GM12878 (cell line): ENCODE measurements around the gene CD300LG. TPM values are rescaled to one million over a fixed set of nuclear protein-coding genes. Genes with fewer than 3 reads are reported as not detected.

Experiments used
- ATAC-seq: fragments of 200-7000 bp; cut with Tn5 transposase; 3 replicates; pipeline ENCODE4 v1.9.1; 2020; ENCODE audit warnings: mild to moderate bottlenecking, moderate library complexity
- BruUV-seq: library from RNA; stranded (reverse); fragments of 400-500 nt; replicated peaks from 2 replicates; lab custom pipeline; 2021; lab: Mats Ljungman, UMichigan
- CTCF ChIA-PET: fragments of 300-600 bp; sonication (Branson Sonifier 250); formaldehyde crosslinking; extraction: SDS; loops from one replicate; lab custom pipeline; 2021; ENCODE audit warnings: inconsistent platforms; lab: Yijun Ruan, JAX
- POLR2A ChIA-PET: fragments of 350-600 bp; formaldehyde crosslinking; extraction: SDS; loops from one replicate; lab custom pipeline; 2021; ENCODE audit warnings: inconsistent platforms; lab: Charles Lee
- RAD21 ChIA-PET: fragments of 300-600 bp; sonication (Branson Sonifier 250); formaldehyde crosslinking; loops from one replicate; lab custom pipeline; 2023; ENCODE audit warnings: antibody characterized with exemption; ENCODE audit not compliant: unreplicated experiment; lab: Charles Lee
- SMC1A ChIA-PET: fragments of 300-600 bp; sonication (Branson Sonifier 250); formaldehyde crosslinking; loops from one replicate; lab custom pipeline; 2023; ENCODE audit not compliant: unreplicated experiment, uncharacterized antibody; lab: Charles Lee
- DNase-seq: peaks from one replicate; pipeline ENCODE4 v3.0.0-alpha.2; 2011; ENCODE audit warnings: low read depth, low spot score
- FAIRE-seq: peaks from 3 replicates; lab custom pipeline; 2011; peaks lifted over from hg19 to GRCh38; lab: Jason Lieb, UNC
- H2AFZ ChIP-seq: 2 replicates; pipeline ENCODE4 v1.6.0; 2011; ENCODE audit warnings: low read depth, low read length, control low read depth; ENCODE audit not compliant: control insufficient read depth
- H3K27ac ChIP-seq: 2 replicates; pipeline ENCODE4 v1.5.1; 2011; ENCODE audit warnings: control low read depth; ENCODE audit not compliant: control insufficient read depth, insufficient read depth
- H3K27me3 ChIP-seq, 2 experiments: replicated peaks in 1 of 2; 2 replicates each; pipeline versions ENCODE4 v1.6.0 to v1.6.1; 2011; ENCODE audit warnings: low read length in 1 of 2; ENCODE audit not compliant: control insufficient read depth in 2 of 2, insufficient read depth in 2 of 2
- H3K36me3 ChIP-seq, 2 experiments: 2 replicates each; pipeline ENCODE4 v1.5.1; 2011; ENCODE audit warnings: low read length in 1 of 2; ENCODE audit not compliant: control insufficient read depth in 2 of 2, insufficient read depth in 2 of 2
- H3K4me1 ChIP-seq: 2 replicates; pipeline ENCODE4 v1.6.1; 2011; ENCODE audit warnings: mild to moderate bottlenecking, low read length, moderate library complexity, mixed read lengths; ENCODE audit not compliant: control insufficient read depth, insufficient read depth
- H3K4me2 ChIP-seq: 2 replicates; pipeline ENCODE4 v1.6.0; 2011; ENCODE audit warnings: control low read depth; ENCODE audit not compliant: control insufficient read depth, insufficient read depth
- H3K4me3 ChIP-seq: fragments of 200-600 bp; sonication (generic); 2 replicates; pipeline ENCODE4 v1.5.1; 2016
- H3K79me2 ChIP-seq: 2 replicates; pipeline ENCODE4 v1.6.0; 2011; ENCODE audit warnings: low read length; ENCODE audit not compliant: control insufficient read depth, insufficient read depth
- H3K9ac ChIP-seq: 2 replicates; pipeline ENCODE4 v1.8.0; 2011; ENCODE audit warnings: low read length, control low read depth, mixed read lengths; ENCODE audit not compliant: control insufficient read depth, insufficient read depth
- H3K9me3 ChIP-seq: replicated peaks from 3 replicates; pipeline ENCODE4 v1.5.1; 2011; ENCODE audit warnings: mild to moderate bottlenecking, low read length; ENCODE audit not compliant: control insufficient read depth, insufficient read depth
- H4K20me1 ChIP-seq: 2 replicates; pipeline ENCODE4 v1.6.0; 2011; ENCODE audit not compliant: control insufficient read depth, insufficient read depth
- CBX3 ChIP-seq: fragments of 200-600 bp; sonication (generic); IDR thresholded peaks from 2 replicates; pipeline ENCODE4 v1.6.1; 2016; ENCODE audit warnings: low read depth, borderline replicate concordance
- CBX5 ChIP-seq: sonication (generic); IDR thresholded peaks from 2 replicates; pipeline ENCODE4 v1.6.1; 2016; ENCODE audit warnings: low read depth, moderate library complexity, mild to moderate bottlenecking, inconsistent platforms
- EGR1 ChIP-seq, 2 experiments: IDR thresholded peaks; 1 replicate in 1 of 2; 2 replicates in 1 of 2; pipeline ENCODE4 v1.6.1; 2011 to 2012; ENCODE audit warnings: low read depth in 2 of 2, low read length in 2 of 2, borderline replicate concordance in 1 of 2, mild to moderate bottlenecking in 1 of 2, moderate library complexity in 1 of 2
- HDAC6 ChIP-seq: fragments of 200-600 bp; sonication (generic); IDR thresholded peaks from one replicate; pipeline ENCODE4 v1.8.0; 2017; ENCODE audit warnings: antibody characterized with exemption; ENCODE audit not compliant: unreplicated experiment
- NFYA ChIP-seq: IDR thresholded peaks from 2 replicates; pipeline ENCODE4 v1.6.1; 2011; ENCODE audit warnings: low read depth, mild to moderate bottlenecking, low read length, improper control_type of control experiment, borderline replicate concordance
- REST ChIP-seq: IDR thresholded peaks from 2 replicates; pipeline ENCODE4 v1.6.1; 2012; ENCODE audit warnings: mild to moderate bottlenecking, low read depth, low read length
- SMC3 ChIP-seq: IDR thresholded peaks from 2 replicates; pipeline ENCODE4 v1.6.1; 2011; ENCODE audit warnings: low read length, improper control_type of control experiment, borderline replicate concordance
- TAF1 ChIP-seq: IDR thresholded peaks from 2 replicates; pipeline ENCODE4 v1.6.1; 2011; ENCODE audit warnings: mild to moderate bottlenecking, low read depth, low read length, borderline replicate concordance
- TCF12 ChIP-seq: IDR thresholded peaks from 2 replicates; pipeline ENCODE4 v1.6.1; 2011; ENCODE audit warnings: low read depth, mild to moderate bottlenecking, low read length
- USF2 ChIP-seq: IDR thresholded peaks from 2 replicates; pipeline ENCODE4 v1.6.1; 2011; ENCODE audit warnings: low read depth, low read length, improper control_type of control experiment, borderline replicate concordance
- ZBTB11 ChIP-seq: fragments of 450-650 bp; formaldehyde crosslinking; IDR thresholded peaks from 2 replicates; pipeline ENCODE4 v1.5.0; 2022; ENCODE audit warnings: mild to moderate bottlenecking, missing genetic modification characterization
- ZNF24 ChIP-seq: fragments of 450-650 bp; IDR thresholded peaks from 2 replicates; pipeline ENCODE4 v1.6.1; 2017; ENCODE audit warnings: antibody characterized with exemption, mild to moderate bottlenecking
- WGBS: methylation state at CpG from one replicate; pipeline ENCODE4 v1.1.6; 2016; ENCODE audit warnings: low lambda C conversion rate; ENCODE audit not compliant: insufficient replicate concordance, insufficient coverage; ENCODE audit errors: missing lambda C conversion rate; 5-methylcytosine and 5-hydroxymethylcytosine counted together
- in situ Hi-C: fragments of 300-500 bp; cut with MboI; formaldehyde crosslinking; loops from 9 replicates; pipeline ENCODE4 v1.14.3; 2018; ENCODE audit warnings: mixed read lengths
- intact Hi-C: fragments of 100-400 bp; cut with micrococcal nuclease; formaldehyde crosslinking; loops from one replicate; pipeline ENCODE4 v1.14.2; 2022; ENCODE audit not compliant: unreplicated experiment
- polyA plus RNA-seq, 11 experiments: library from polyadenylated mRNA; depleted of rRNA in 4 of 11; unstranded in 6 of 11; stranded (reverse) in 5 of 11; fragments of >200 nt; fragmentation: Nextera tagmentation in 4 of 11; fragmentation: Illumina TruSeq in 1 of 11; extraction: Ambion mirVana in 4 of 11; extraction: Trizol in 1 of 11; gene quantifications; 1 replicate in 1 of 11; 2 replicates in 10 of 11; pipeline versions ENCODE4 v1.2.1 to v1.2.3, GENCODE V29; 2011 to 2016; ENCODE audit warnings: inconsistent platforms in 2 of 11, missing spikeins in 2 of 11, low read depth in 1 of 11
- total RNA-seq, 4 experiments: library from RNA; depleted of rRNA in 3 of 4; stranded (reverse); fragments of >200 nt in 3 of 4; fragmentation: Illumina TruSeq in 1 of 4; extraction: Trizol in 1 of 4; gene quantifications; 2 replicates each; pipeline versions ENCODE4 v1.2.1 to v1.2.3, GENCODE V29; 2013 to 2021
- TF ChIP-seq, protein P1 (sequence below): fragments of 450-650 bp; IDR thresholded peaks from 2 replicates; pipeline ENCODE4 v1.6.1; 2014; ENCODE audit warnings: mild to moderate bottlenecking

Gene CD300LG
- total and polyA plus RNA-seq, 10 of the 15 experiments (the other 5 are each of a cell fraction or from before 2014, with no cell fraction given) = not detected

- ATAC-seq (no peak), FAIRE-seq (no peak), DNase-seq (no peak)
- no peaks in the 10 kb centered on the region for H3K36me3 ChIP-seq
- CTCF ChIA-PET = no interaction called here
- no peak overlapping the region for H3K4me3 ChIP-seq
- no peaks in the 10 kb centered on the region for H4K20me1 ChIP-seq
- H3K4me2 ChIP-seq = no peak overlapping the region
- H3K79me2 ChIP-seq = no peaks in the 10 kb centered on the region
- in situ Hi-C loops (no loop called here), intact Hi-C loops (no loop called here)
- H3K9me3 ChIP-seq = no peaks in the 10 kb centered on the region
- no peak overlapping the region for H3K9ac ChIP-seq
- SMC1A ChIA-PET = no interaction called here
- no peak overlapping the region for H2AFZ ChIP-seq
- H3K27me3 ChIP-seq = peaks cover 2 to 3% of the 10 kb centered on the region in 2 experiments; a peak in 3 of 4 replicates
- POLR2A ChIA-PET = no interaction called here
- BruUV-seq = no TSS peak
- 0% methylated on average over 1 of the region's 1 CpG for WGBS
- H3K4me1 ChIP-seq = no peaks in the 10 kb centered on the region
- no peak overlapping the region for H3K27ac ChIP-seq
- RAD21 ChIA-PET = no interaction called here
- TF ChIP-seq, protein P1, sequence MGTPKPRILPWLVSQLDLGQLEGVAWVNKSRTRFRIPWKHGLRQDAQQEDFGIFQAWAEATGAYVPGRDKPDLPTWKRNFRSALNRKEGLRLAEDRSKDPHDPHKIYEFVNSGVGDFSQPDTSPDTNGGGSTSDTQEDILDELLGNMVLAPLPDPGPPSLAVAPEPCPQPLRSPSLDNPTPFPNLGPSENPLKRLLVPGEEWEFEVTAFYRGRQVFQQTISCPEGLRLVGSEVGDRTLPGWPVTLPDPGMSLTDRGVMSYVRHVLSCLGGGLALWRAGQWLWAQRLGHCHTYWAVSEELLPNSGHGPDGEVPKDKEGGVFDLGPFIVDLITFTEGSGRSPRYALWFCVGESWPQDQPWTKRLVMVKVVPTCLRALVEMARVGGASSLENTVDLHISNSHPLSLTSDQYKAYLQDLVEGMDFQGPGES = no peak
- TF ChIP-seq ZNF24 (no peak), NFYA (no peak), CBX3 (no peak), CBX5 (no peak), TCF12 (no peak), EGR1 (IDR thresholded peaks at IDR 0.05; ENCODE audit: borderline replicate concordance in 1 of 2, low read depth in 2 of 2, low read length in 2 of 2) (no peak), HDAC6 (no peak), ZBTB11 (CRISPR knock-in tag) (no peak), REST (no peak), SMC3 (no peak), USF2 (no peak), TAF1 (no peak)
These were observed 32.3 kb upstream of the CD300LG start for GRCh38 chr17:43814714-43815113.
